Esophagus (tissue), 2 donors: ENCODE results near the gene ACTL10. TPM values are rescaled to one million over a fixed set of nuclear protein-coding genes. Genes with fewer than 3 reads are reported as not detected.
A peak's percentile ranks its signal among the peaks of the same experiment; 100 is the strongest.

Experiments used
- H3K27ac ChIP-seq, 2 donors: one replicate each; pipeline ENCODE4 v1.5.1; 2013; ENCODE audit warnings: low read depth in 2 of 2, mild to moderate bottlenecking in 2 of 2, inconsistent platforms in 1 of 2, low read length in 1 of 2, moderate library complexity in 1 of 2
- H3K27me3 ChIP-seq, 2 donors: one replicate each; pipeline ENCODE4 v1.6.1; 2013; ENCODE audit warnings: low read length in 2 of 2, control low read depth in 1 of 2, mild to moderate bottlenecking in 1 of 2; ENCODE audit not compliant: insufficient read depth in 2 of 2, control insufficient read depth in 1 of 2
- H3K36me3 ChIP-seq, 2 donors: one replicate each; pipeline ENCODE4 v1.6.1; 2013; ENCODE audit warnings: low read length in 1 of 2; ENCODE audit not compliant: control insufficient read depth in 2 of 2, insufficient read depth in 2 of 2
- H3K4me1 ChIP-seq, 2 donors: one replicate each; pipeline ENCODE4 v1.6.1; 2013; ENCODE audit warnings: low read length in 1 of 2; ENCODE audit not compliant: control insufficient read depth in 2 of 2, insufficient read depth in 2 of 2
- H3K4me3 ChIP-seq, 2 donors: one replicate each; pipeline ENCODE4 v1.5.1; 2013; ENCODE audit warnings: low read length in 2 of 2, mild to moderate bottlenecking in 2 of 2, low read depth in 1 of 2, moderate library complexity in 1 of 2
- H3K9me3 ChIP-seq, 2 donors: one replicate each; pipeline ENCODE4 v1.6.1; 2013; ENCODE audit warnings: mild to moderate bottlenecking in 2 of 2, low read depth in 1 of 2, low read length in 1 of 2, moderate library complexity in 1 of 2; ENCODE audit not compliant: control insufficient read depth in 2 of 2, insufficient read depth in 1 of 2
- WGBS, 2 donors: extraction: QIAGEN DNeasy Blood & Tissue Kit; methylation state at CpG; one replicate each; pipeline ENCODE4 v1.1.7; 2013; 5-methylcytosine and 5-hydroxymethylcytosine counted together
- polyA plus RNA-seq, 2 donors: library from polyadenylated mRNA; stranded (reverse); fragments of 200-250 nt; gene quantifications; one replicate each; pipeline ENCODE4 v1.2.3, GENCODE V29; 2013
- donor health status: healthy with polysubstance abuse.
- donor health status: Bipolar disorder and iron deficiency.

Gene ACTL10
- polyA plus RNA-seq, 2 donors = 1.4 to 2.8 TPM

GRCh38 chr20:33674294-33675135 lies 7.8 kb downstream of the ACTL10 start, which contains the start of gene NECAB3:
Gene NECAB3 (minus strand): TSS chr20:33674428. CDS start chr20:33674352, 76 bp downstream.
- Histone ChIP-seq H3K36me3 (peaks cover 0 to 10% of the 10 kb centered on the region in 2 donors), H3K4me3 (peak within 1 kb of the TSS; percentile 59 to 77), H3K27me3 (no peaks in the 10 kb centered on the region), H3K4me1 (peaks cover 4 to 11% of the 10 kb centered on the region in 2 donors), H3K27ac (peak within 1 kb of the TSS; percentile 86 to 93), H3K9me3 (no peaks in the 10 kb centered on the region)
- WGBS, 2 donors = 4 to 7% methylated on average over 43 to 73 of the region's 73 CpGs

GRCh38 chr20:33675136-33675959 lies 8.6 kb downstream of the ACTL10 start:
- Histone ChIP-seq H3K27ac (peak overlapping the region; percentile 86 to 93), H3K4me3 (peak overlapping the region; percentile 59 to 77), H3K9me3 (no peaks in the 10 kb centered on the region), H3K27me3 (no peaks in the 10 kb centered on the region), H3K4me1 (peaks cover 4 to 11% of the 10 kb centered on the region in 2 donors), H3K36me3 (peaks cover 0 to 9% of the 10 kb centered on the region in 2 donors)
- 39 to 46% methylated on average over 16 of the region's 16 CpGs for WGBS, 2 donors

- Histone ChIP-seq H3K27me3 (no peaks in the 10 kb centered on the region), H3K4me3 (no peak overlapping the region), H3K4me1 (peaks cover 4 to 11% of the 10 kb centered on the region in 2 donors), H3K9me3 (no peaks in the 10 kb centered on the region), H3K27ac (peak overlapping the region; percentile 86 to 93), H3K36me3 (peaks cover 0 to 9% of the 10 kb centered on the region in 2 donors)
- 92 to 93% methylated on average over 11 of the region's 11 CpGs for WGBS, 2 donors
Observed at GRCh38 chr20:33676121-33676520, 9.4 kb downstream of the ACTL10 start.

GRCh38 chr20:33676652-33677645 lies 10.2 kb downstream of the ACTL10 start:
- Histone ChIP-seq H3K27me3 (no peaks in the 10 kb centered on the region), H3K4me3 (no peak overlapping the region), H3K36me3 (peaks cover 0 to 9% of the 10 kb centered on the region in 2 donors), H3K9me3 (no peaks in the 10 kb centered on the region), H3K27ac (peak overlapping the region; percentile 86 to 93), H3K4me1 (peaks cover 4 to 11% of the 10 kb centered on the region in 2 donors)
- WGBS, 2 donors = 95 to 97% methylated on average over 31 of the region's 31 CpGs

GRCh38 chr20:33677991-33678702 lies 11.4 kb downstream of the ACTL10 start:
- 79 to 80% methylated on average over 15 of the region's 15 CpGs for WGBS, 2 donors
- Histone ChIP-seq H3K4me1 (peaks cover 2 to 8% of the 10 kb centered on the region in 2 donors), H3K27ac (peak overlapping the region; percentile 1 to 20), H3K9me3 (no peaks in the 10 kb centered on the region), H3K36me3 (peaks cover 0 to 9% of the 10 kb centered on the region in 2 donors), H3K4me3 (no peak overlapping the region), H3K27me3 (no peaks in the 10 kb centered on the region)

- Histone ChIP-seq H3K4me3 (no peak overlapping the region), H3K9me3 (no peaks in the 10 kb centered on the region), H3K4me1 (peaks cover 0 to 3% of the 10 kb centered on the region in 2 donors), H3K36me3 (peaks cover 0 to 9% of the 10 kb centered on the region in 2 donors), H3K27me3 (no peaks in the 10 kb centered on the region), H3K27ac (peak overlapping the region in 1 of 2 donors; percentile 13)
- WGBS, 2 donors = 72 to 81% methylated on average over 19 to 20 of the region's 20 CpGs
Observed at GRCh38 chr20:33679758-33680485, 13.2 kb downstream of the ACTL10 start.

- WGBS, 2 donors = 86 to 94% methylated on average over 2 of the region's 2 CpGs
Observed at GRCh38 chr20:33680686-33681085, 13.9 kb downstream of the ACTL10 start.

GRCh38 chr20:33681288-33681687 lies 14.5 kb downstream of the ACTL10 start:
- H3K4me3 ChIP-seq = no peak overlapping the region
- H3K36me3 ChIP-seq = peaks cover 0 to 7% of the 10 kb centered on the region in 2 donors
- 84 to 87% methylated on average over 5 of the region's 5 CpGs for WGBS, 2 donors

More at GRCh38 chr20:33680686-33681085, 13.9 kb downstream of the ACTL10 start:
- Histone ChIP-seq H3K4me3 (no peak overlapping the region), H3K9me3 (no peaks in the 10 kb centered on the region), H3K36me3 (peaks cover 0 to 9% of the 10 kb centered on the region in 2 donors), H3K4me1 (peaks cover 2 to 9% of the 10 kb centered on the region in 2 donors), H3K27me3 (no peaks in the 10 kb centered on the region), H3K27ac (no peak overlapping the region)

More at GRCh38 chr20:33681288-33681687, 14.5 kb downstream of the ACTL10 start:
- Histone ChIP-seq H3K27me3 (no peaks in the 10 kb centered on the region), H3K4me1 (peaks cover 2 to 7% of the 10 kb centered on the region in 2 donors), H3K27ac (no peak overlapping the region), H3K9me3 (no peaks in the 10 kb centered on the region)
